ENCODE data around the gene VWA8.
A peak's percentile ranks its signal among the peaks of the same experiment; 100 is the strongest.

Gene VWA8

DNA sequence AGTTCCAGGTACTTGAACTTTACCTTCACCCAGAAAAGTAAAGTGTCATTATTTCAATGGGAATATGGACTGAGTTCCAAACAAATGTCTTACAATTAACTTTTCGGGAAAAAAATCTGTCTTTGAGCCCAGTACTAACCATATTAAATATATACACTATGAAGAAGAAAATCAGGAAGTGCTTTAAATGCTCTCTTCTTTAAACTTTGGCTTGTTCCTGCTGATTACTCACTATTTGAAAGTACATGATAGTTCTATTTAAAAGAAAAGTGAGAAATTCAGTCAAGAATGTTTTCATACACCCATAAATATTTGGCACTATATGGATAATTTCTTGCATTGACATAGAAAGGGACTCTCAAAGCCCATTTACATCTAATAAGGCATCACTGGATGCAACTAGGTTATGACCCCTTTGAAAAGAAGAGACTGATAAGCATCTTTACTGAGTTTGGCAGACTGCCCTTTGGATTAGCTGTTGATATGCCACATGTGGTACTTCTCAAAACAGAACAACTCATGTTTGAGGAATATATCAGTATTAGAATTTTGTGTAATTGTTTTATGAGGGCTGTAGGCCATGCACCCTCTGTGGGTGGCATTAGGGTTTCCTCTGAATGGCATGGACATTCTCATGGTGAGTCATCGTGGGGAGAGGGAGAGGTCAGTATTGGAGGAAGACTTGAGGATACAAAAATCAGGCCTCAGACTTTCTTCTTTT is 25.0 kb upstream of the VWA8 start:
- TF ChIP-seq EZH2phosphoT487 (IDR thresholded peaks at IDR 0.05; ENCODE audit: low read depth): no peak
- TF ChIP-seq, protein P1, sequence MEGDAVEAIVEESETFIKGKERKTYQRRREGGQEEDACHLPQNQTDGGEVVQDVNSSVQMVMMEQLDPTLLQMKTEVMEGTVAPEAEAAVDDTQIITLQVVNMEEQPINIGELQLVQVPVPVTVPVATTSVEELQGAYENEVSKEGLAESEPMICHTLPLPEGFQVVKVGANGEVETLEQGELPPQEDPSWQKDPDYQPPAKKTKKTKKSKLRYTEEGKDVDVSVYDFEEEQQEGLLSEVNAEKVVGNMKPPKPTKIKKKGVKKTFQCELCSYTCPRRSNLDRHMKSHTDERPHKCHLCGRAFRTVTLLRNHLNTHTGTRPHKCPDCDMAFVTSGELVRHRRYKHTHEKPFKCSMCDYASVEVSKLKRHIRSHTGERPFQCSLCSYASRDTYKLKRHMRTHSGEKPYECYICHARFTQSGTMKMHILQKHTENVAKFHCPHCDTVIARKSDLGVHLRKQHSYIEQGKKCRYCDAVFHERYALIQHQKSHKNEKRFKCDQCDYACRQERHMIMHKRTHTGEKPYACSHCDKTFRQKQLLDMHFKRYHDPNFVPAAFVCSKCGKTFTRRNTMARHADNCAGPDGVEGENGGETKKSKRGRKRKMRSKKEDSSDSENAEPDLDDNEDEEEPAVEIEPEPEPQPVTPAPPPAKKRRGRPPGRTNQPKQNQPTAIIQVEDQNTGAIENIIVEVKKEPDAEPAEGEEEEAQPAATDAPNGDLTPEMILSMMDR (IDR thresholded peaks at IDR 0.05; ENCODE audit: low read depth, low read length): no peak
- H2AFZ ChIP-seq (ENCODE audit: low read depth, low read length): no peak overlapping the region
- no peak overlapping the region for H3K4me2 ChIP-seq (ENCODE audit: low read length)
- H3K27ac ChIP-seq (ENCODE audit: low read length): no peak overlapping the region
- no peaks in the 10 kb centered on the region for H4K20me1 ChIP-seq (ENCODE audit: insufficient read depth, low read length)
- no peaks in the 10 kb centered on the region for H3K27me3 ChIP-seq (ENCODE audit: low read depth, low read length)
- H3K4me1 ChIP-seq (ENCODE audit: low read length): no peaks in the 10 kb centered on the region
- no peak overlapping the region for H3K4me3 ChIP-seq (ENCODE audit: low read length)
- H3K9ac ChIP-seq (ENCODE audit: low read length): no peak overlapping the region
- no peaks in the 10 kb centered on the region for H3K9me3 ChIP-seq (ENCODE audit: insufficient read depth, low read length)
- H3K79me2 ChIP-seq (ENCODE audit: low read length): no peaks in the 10 kb centered on the region
- no peaks in the 10 kb centered on the region for H3K36me3 ChIP-seq (replicated peaks; ENCODE audit: low read depth, low read length)

DNA sequence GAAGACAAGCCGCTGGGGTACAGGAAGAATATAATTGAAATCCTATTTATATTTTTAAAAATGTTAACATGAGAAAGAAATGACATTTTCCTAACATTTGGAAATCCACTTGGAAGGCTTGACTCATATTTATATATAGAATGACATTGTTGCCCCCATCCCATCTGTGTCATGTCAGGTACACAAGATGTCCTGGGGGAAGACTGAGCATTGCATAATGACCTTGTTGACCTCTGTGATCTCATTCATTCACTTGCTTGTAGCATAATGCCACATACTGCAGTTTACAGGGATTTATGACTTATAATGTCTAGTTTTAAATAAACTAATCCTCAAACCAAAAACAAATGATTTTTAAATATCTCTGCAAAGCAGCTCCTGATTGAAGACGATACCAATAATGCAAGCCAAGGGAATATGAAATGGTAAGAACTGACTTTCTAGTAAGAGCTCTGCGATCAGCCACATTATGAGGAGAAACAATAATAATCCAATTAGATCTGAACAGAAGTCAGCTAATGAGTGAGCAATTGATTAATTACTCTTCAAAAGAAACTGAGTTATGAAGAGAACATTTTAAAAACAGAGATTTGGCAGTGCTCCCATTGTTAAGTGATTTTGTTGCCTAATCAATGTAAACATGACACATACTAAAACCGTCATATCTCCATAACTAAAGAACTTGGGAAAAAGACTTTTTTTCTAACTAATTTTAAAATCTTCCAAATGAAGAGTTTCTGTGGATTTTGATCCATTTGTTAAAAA is 21.2 kb upstream of the VWA8 start:
- no peaks in the 10 kb centered on the region for H3K36me3 ChIP-seq (replicated peaks; ENCODE audit: low read depth, low read length)
- no peaks in the 10 kb centered on the region for H3K79me2 ChIP-seq (ENCODE audit: low read length)
- no peak overlapping the region for H3K4me2 ChIP-seq (ENCODE audit: low read length)
- H3K4me3 ChIP-seq (ENCODE audit: low read length): no peak overlapping the region
- no peaks in the 10 kb centered on the region for H3K4me1 ChIP-seq (ENCODE audit: low read length)
- H3K27ac ChIP-seq (ENCODE audit: low read length): no peak overlapping the region
- no peaks in the 10 kb centered on the region for H3K9me3 ChIP-seq (ENCODE audit: insufficient read depth, low read length)
- no peak overlapping the region for H2AFZ ChIP-seq (ENCODE audit: low read depth, low read length)
- H3K9ac ChIP-seq (ENCODE audit: low read length): no peak overlapping the region
- H4K20me1 ChIP-seq (ENCODE audit: insufficient read depth, low read length): no peaks in the 10 kb centered on the region
- no peaks in the 10 kb centered on the region for H3K27me3 ChIP-seq (ENCODE audit: low read depth, low read length)
- TF ChIP-seq, protein P1 (IDR thresholded peaks at IDR 0.05; ENCODE audit: low read depth, low read length): no peak
- TF ChIP-seq EZH2phosphoT487 (IDR thresholded peaks at IDR 0.05; ENCODE audit: low read depth): no peak

DNA sequence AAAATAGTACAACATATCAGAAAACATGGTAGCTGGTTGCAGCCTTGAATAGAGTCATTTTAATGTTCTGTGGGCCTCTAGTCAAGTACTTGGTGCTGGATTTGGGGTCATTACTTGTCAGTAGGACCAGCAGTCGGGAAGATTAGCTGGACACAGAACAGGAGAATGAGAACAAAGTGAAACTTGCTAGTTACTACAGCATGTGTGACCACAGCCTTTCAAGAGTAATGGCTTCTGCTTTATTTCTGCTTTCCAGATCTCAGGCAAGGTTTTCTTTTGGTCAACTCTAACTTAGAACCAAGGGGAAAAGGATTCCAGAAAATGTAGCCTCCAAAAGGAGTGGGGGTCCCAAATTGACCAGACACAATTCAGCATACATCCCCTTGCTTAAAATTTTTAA is 17.1 kb upstream of the VWA8 start:
- Histone ChIP-seq H3K4me3 (ENCODE audit: low read length) (no peak overlapping the region), H3K4me2 (ENCODE audit: low read length) (peak overlapping the region; percentile 4; the same call in 1 of the 2 replicates), H3K79me2 (ENCODE audit: low read length) (no peaks in the 10 kb centered on the region), H3K4me1 (ENCODE audit: low read length) (no peaks in the 10 kb centered on the region), H3K27ac (ENCODE audit: low read length) (no peak overlapping the region), H3K9ac (ENCODE audit: low read length) (no peak overlapping the region), H2AFZ (ENCODE audit: low read depth, low read length) (peak overlapping the region; percentile 64), H4K20me1 (ENCODE audit: insufficient read depth, low read length) (no peaks in the 10 kb centered on the region), H3K27me3 (ENCODE audit: low read depth, low read length) (no peaks in the 10 kb centered on the region), H3K36me3 (replicated peaks; ENCODE audit: low read depth, low read length) (no peaks in the 10 kb centered on the region), H3K9me3 (ENCODE audit: insufficient read depth, low read length) (no peaks in the 10 kb centered on the region)
- no peak for TF ChIP-seq EZH2phosphoT487 (IDR thresholded peaks at IDR 0.05; ENCODE audit: low read depth)
- TF ChIP-seq, protein P1 (IDR thresholded peaks at IDR 0.05; ENCODE audit: low read depth, low read length): no peak

DNA sequence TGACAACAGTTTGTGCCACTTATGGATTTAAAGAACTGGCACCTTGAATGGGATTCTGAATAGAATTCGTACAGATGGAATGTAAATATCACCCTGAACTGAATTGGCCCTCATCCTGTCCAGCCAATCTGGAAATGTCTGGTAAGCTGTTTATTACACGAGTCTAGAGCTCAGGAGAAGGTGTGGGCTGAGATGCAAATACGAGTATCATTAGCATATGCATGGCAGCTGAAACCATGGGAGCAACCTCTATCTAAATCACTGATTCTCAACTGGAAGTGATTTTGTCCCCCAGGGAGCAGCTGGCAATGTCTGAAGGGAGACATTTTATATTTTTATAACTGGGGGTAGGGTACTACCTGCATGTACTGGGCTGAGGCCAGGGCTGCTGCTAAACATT is 15.6 kb upstream of the VWA8 start:
- H3K36me3 ChIP-seq (replicated peaks; ENCODE audit: low read depth, low read length): no peaks in the 10 kb centered on the region
- H4K20me1 ChIP-seq (ENCODE audit: insufficient read depth, low read length): no peaks in the 10 kb centered on the region
- H3K9ac ChIP-seq (ENCODE audit: low read length): no peak overlapping the region
- H3K27me3 ChIP-seq (ENCODE audit: low read depth, low read length): no peaks in the 10 kb centered on the region
- H3K9me3 ChIP-seq (ENCODE audit: insufficient read depth, low read length): no peaks in the 10 kb centered on the region
- no peak overlapping the region for H3K4me3 ChIP-seq (ENCODE audit: low read length)
- no peak overlapping the region for H2AFZ ChIP-seq (ENCODE audit: low read depth, low read length)
- no peaks in the 10 kb centered on the region for H3K79me2 ChIP-seq (ENCODE audit: low read length)
- no peak overlapping the region for H3K27ac ChIP-seq (ENCODE audit: low read length)
- no peaks in the 10 kb centered on the region for H3K4me1 ChIP-seq (ENCODE audit: low read length)
- no peak for TF ChIP-seq EZH2phosphoT487 (IDR thresholded peaks at IDR 0.05; ENCODE audit: low read depth)
- TF ChIP-seq, protein P1 (IDR thresholded peaks at IDR 0.05; ENCODE audit: low read depth, low read length): no peak
- H3K4me2 ChIP-seq (ENCODE audit: low read length): no peak overlapping the region

Measured in OCI-LY3 (cell line).